ENCODE results near the gene SMO.
A peak's percentile ranks its signal among the peaks of the same experiment; 100 is the strongest.
"Not testable (repeated sequence)": the region's sequence is repeated elsewhere in the genome, so short reads cannot be mapped to it uniquely, and the experiment has no call there.

The SMO gene

GRCh38 chr7:129209067-129209926 is 20.9 kb downstream of the SMO start:
- DNase-seq: no peak

GRCh38 chr7:129210256-129210988 is 22.0 kb downstream of the SMO start:
- peak; percentile 69 for DNase-seq

GRCh38 chr7:129210989-129211312 is 22.5 kb downstream of the SMO start:
- no peak for DNase-seq

GRCh38 chr7:129212126-129212525 is 23.7 kb downstream of the SMO start:
- DNase-seq: no peak

- no peak for DNase-seq
Measured at GRCh38 chr7:129212596-129212995, 24.2 kb downstream of the SMO start.

- DNase-seq: no peak
Measured at GRCh38 chr7:129213828-129214227, 25.4 kb downstream of the SMO start.

GRCh38 chr7:129215691-129216090 is 27.3 kb downstream of the SMO start:
- DNase-seq: not testable (repeated sequence)

GRCh38 chr7:129216101-129216715 is 27.8 kb downstream of the SMO start:
- not testable (repeated sequence) for DNase-seq

GRCh38 chr7:129216821-129217416 is 28.5 kb downstream of the SMO start:
- not testable (repeated sequence) for DNase-seq

GRCh38 chr7:129218514-129219062 is 30.2 kb downstream of the SMO start:
- peak; percentile 81 for DNase-seq

- not testable (repeated sequence) for DNase-seq
Measured at GRCh38 chr7:129219166-129219565, 30.7 kb downstream of the SMO start.

- DNase-seq: no peak
Measured at GRCh38 chr7:129222064-129222463, 33.6 kb downstream of the SMO start.

- peak; percentile 98 for DNase-seq
Measured at GRCh38 chr7:129224251-129225205, 36.1 kb downstream of the SMO start, which contains the start of gene AHCYL2. Gene AHCYL2 (plus strand): TSS chr7:129225030.

GRCh38 chr7:129225206-129225930 is 36.9 kb downstream of the SMO start:
- peak; percentile 47 for DNase-seq

- peak; percentile 32 for DNase-seq
Measured at GRCh38 chr7:129225931-129226572, 37.6 kb downstream of the SMO start.

- DNase-seq: no peak
Measured at GRCh38 chr7:129227646-129228578, 39.5 kb downstream of the SMO start.

GRCh38 chr7:129228633-129229032 is 40.2 kb downstream of the SMO start:
- no peak for DNase-seq

GRCh38 chr7:129231666-129232065 is 43.2 kb downstream of the SMO start:
- no peak for DNase-seq

GRCh38 chr7:129238546-129238945 is 50.1 kb downstream of the SMO start:
- no peak for DNase-seq

Measured in NCI-H1694 treated with DMSO at 0.1 percent for 48 hours (cell line).